Karpas-422 (cell line): Measurements from ENCODE around the gene ETV3. TPM values are rescaled to one million over a fixed set of nuclear protein-coding genes. Genes with fewer than 3 reads are reported as not detected.

Source experiments
- DNase-seq: peaks from one replicate; pipeline ENCODE4 v3.0.0-alpha.2; 2015
- H2AFZ ChIP-seq: fragments of 200-600 bp; sonication (generic); 2 replicates; pipeline ENCODE4 v1.6.1; 2014; ENCODE audit warnings: antibody characterized with exemption, low read length, mixed read lengths
- H3K27ac ChIP-seq: fragments of 200-600 bp; sonication (generic); 2 replicates; pipeline ENCODE4 v1.5.1; 2014; ENCODE audit warnings: mild to moderate bottlenecking, low read length, moderate library complexity
- H3K27me3 ChIP-seq: fragments of 200-600 bp; sonication (generic); 2 replicates; pipeline ENCODE4 v1.6.1; 2014; ENCODE audit warnings: low read length, mixed read lengths
- H3K36me3 ChIP-seq: fragments of 200-600 bp; sonication (generic); 2 replicates; pipeline ENCODE4 v1.6.1; 2014; ENCODE audit warnings: low read length, mixed read lengths; ENCODE audit not compliant: insufficient read depth
- H3K4me1 ChIP-seq: fragments of 200-600 bp; sonication (generic); 2 replicates; pipeline ENCODE4 v1.6.1; 2014; ENCODE audit warnings: mild to moderate bottlenecking, low read length, mixed read lengths
- H3K4me2 ChIP-seq: fragments of 200-600 bp; sonication (generic); 2 replicates; pipeline ENCODE4 v1.6.1; 2014; ENCODE audit warnings: low read length, low read depth, mild to moderate bottlenecking; ENCODE audit not compliant: poor library complexity, severe bottlenecking
- H3K4me3 ChIP-seq: fragments of 200-600 bp; sonication (generic); 2 replicates; pipeline ENCODE4 v1.5.1; 2014; ENCODE audit warnings: mild to moderate bottlenecking, antibody characterized with exemption, low read length, mixed read lengths
- H3K79me2 ChIP-seq: fragments of 200-600 bp; sonication (generic); 2 replicates; pipeline ENCODE4 v1.6.1; 2014; ENCODE audit warnings: mild to moderate bottlenecking, low read length, mixed read lengths
- H3K9ac ChIP-seq: fragments of 200-600 bp; sonication (generic); 2 replicates; pipeline ENCODE4 v1.6.0; 2014; ENCODE audit warnings: low read length
- H3K9me2 ChIP-seq: fragments of 200-600 bp; sonication (generic), shearing (Covaris generic); replicated peaks from 2 replicates; pipeline ENCODE4 v1.6.0; 2014; ENCODE audit warnings: mild to moderate bottlenecking, low read length, moderate library complexity; ENCODE audit not compliant: insufficient read depth
- H3K9me3 ChIP-seq: fragments of 300-700, 200-600 bp; sonication (generic); 2 replicates; pipeline ENCODE4 v1.6.1; 2014; ENCODE audit warnings: low read length, mixed read lengths
- H4K20me1 ChIP-seq: fragments of 200-600 bp; sonication (generic); 2 replicates; pipeline ENCODE4 v1.6.1; 2014; ENCODE audit warnings: mild to moderate bottlenecking, antibody characterized with exemption, low read length, low read depth; ENCODE audit not compliant: insufficient read depth
- total RNA-seq: library from RNA; depleted of rRNA; stranded (reverse); fragments of >200 nt; shearing (Covaris generic); gene quantifications from 2 replicates; pipeline ENCODE4 v1.2.3, GENCODE V29; 2014; ENCODE audit warnings: low replicate concordance

Gene ETV3
- total RNA-seq, 1 experiment from 2014 or later, result 12.3 TPM

- no peaks in the 10 kb centered on the region for H3K9me2 ChIP-seq
- no peaks in the 10 kb centered on the region for H3K27me3 ChIP-seq
- H3K27ac ChIP-seq, result no peak overlapping the region
- H3K4me3 ChIP-seq, result no peak overlapping the region
- H3K4me1 ChIP-seq, result peaks cover 4% of the 10 kb centered on the region; the same call in 1 of the 2 replicates
- H3K9me3 ChIP-seq, result no peaks in the 10 kb centered on the region
- DNase-seq, result no peak
- no peaks in the 10 kb centered on the region for H3K36me3 ChIP-seq
- no peak overlapping the region for H3K9ac ChIP-seq
- H4K20me1 ChIP-seq, result no peaks in the 10 kb centered on the region
- H2AFZ ChIP-seq, result no peak overlapping the region
- no peaks in the 10 kb centered on the region for H3K79me2 ChIP-seq
- H3K4me2 ChIP-seq, result no peak overlapping the region
Observed at GRCh38 chr1:157111396-157112165, 26.6 kb downstream of the ETV3 start.

DNA sequence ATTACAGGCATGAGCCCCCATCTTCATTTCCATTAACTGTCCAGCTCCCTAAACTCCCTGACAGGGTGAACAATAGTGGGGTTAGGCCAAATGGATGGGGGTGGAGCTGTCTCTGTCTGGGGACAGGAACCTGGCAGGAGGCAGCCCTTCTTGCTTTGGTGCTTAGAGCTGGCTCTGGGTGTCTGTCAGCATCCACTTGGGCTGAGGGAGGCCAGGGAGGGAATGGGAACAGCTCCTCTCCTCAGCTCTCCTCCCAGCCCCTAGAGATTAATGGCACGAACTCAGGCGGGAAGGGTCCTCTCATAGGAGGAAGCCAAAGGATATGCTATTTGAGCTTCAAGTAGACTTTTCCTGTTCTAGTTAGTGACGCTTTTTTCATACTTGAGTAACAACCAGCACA is 27.5 kb downstream of the ETV3 start:
- Histone ChIP-seq H3K9me2 (no peaks in the 10 kb centered on the region), H4K20me1 (no peaks in the 10 kb centered on the region), H3K4me3 (no peak overlapping the region), H3K36me3 (no peaks in the 10 kb centered on the region), H3K4me1 (peaks cover 4% of the 10 kb centered on the region; the same call in 1 of the 2 replicates), H3K9ac (no peak overlapping the region), H3K27ac (no peak overlapping the region), H3K4me2 (no peak overlapping the region), H3K27me3 (no peaks in the 10 kb centered on the region), H3K9me3 (no peaks in the 10 kb centered on the region), H2AFZ (no peak overlapping the region), H3K79me2 (no peaks in the 10 kb centered on the region)
- no peak for DNase-seq

GRCh38 chr1:157110003-157110402 is 28.2 kb downstream of the ETV3 start:
- H3K4me1 ChIP-seq, result peaks cover 4% of the 10 kb centered on the region; the same call in 1 of the 2 replicates
- no peaks in the 10 kb centered on the region for H4K20me1 ChIP-seq
- H3K9me2 ChIP-seq, result no peaks in the 10 kb centered on the region
- H3K79me2 ChIP-seq, result no peaks in the 10 kb centered on the region
- no peak overlapping the region for H3K9ac ChIP-seq
- no peak overlapping the region for H2AFZ ChIP-seq
- no peaks in the 10 kb centered on the region for H3K9me3 ChIP-seq
- no peak overlapping the region for H3K27ac ChIP-seq
- no peak overlapping the region for H3K4me3 ChIP-seq
- H3K27me3 ChIP-seq, result no peaks in the 10 kb centered on the region
- no peak for DNase-seq
- H3K4me2 ChIP-seq, result no peak overlapping the region
- H3K36me3 ChIP-seq, result no peaks in the 10 kb centered on the region

GRCh38 chr1:157108448-157108847 is 29.7 kb downstream of the ETV3 start:
- peaks cover 4% of the 10 kb centered on the region; the same call in 1 of the 2 replicates for H3K4me1 ChIP-seq
- H3K36me3 ChIP-seq, result no peaks in the 10 kb centered on the region
- H3K9me2 ChIP-seq, result no peaks in the 10 kb centered on the region
- H4K20me1 ChIP-seq, result no peaks in the 10 kb centered on the region
- no peaks in the 10 kb centered on the region for H3K79me2 ChIP-seq
- no peak for DNase-seq
- H3K9me3 ChIP-seq, result no peaks in the 10 kb centered on the region
- H3K27ac ChIP-seq, result no peak overlapping the region
- no peak overlapping the region for H3K4me2 ChIP-seq
- no peaks in the 10 kb centered on the region for H3K27me3 ChIP-seq
- H3K9ac ChIP-seq, result no peak overlapping the region
- H3K4me3 ChIP-seq, result no peak overlapping the region
- H2AFZ ChIP-seq, result no peak overlapping the region

DNA sequence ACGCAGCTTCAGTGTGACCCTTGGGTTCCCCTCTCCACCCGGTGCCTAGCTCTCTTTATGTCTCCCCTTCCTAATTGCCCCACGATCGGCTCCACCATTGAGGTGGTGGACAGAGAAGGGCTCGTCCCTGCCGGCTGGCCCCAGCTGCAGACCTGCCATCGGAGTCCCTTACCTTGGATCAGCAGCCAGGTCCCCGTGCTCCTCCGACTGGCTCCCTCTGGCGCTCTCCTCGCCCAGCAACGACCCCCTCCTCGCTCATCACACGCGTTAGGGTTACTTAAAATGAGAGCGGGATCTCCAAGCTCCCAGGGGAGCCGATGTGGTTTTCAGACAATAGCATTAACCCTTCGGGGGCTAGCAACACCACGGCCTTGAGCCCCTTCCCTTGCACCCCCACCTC is 30.5 kb downstream of the ETV3 start:
- Histone ChIP-seq H3K27me3 (no peaks in the 10 kb centered on the region), H3K4me3 (no peak overlapping the region), H4K20me1 (no peaks in the 10 kb centered on the region), H2AFZ (no peak overlapping the region), H3K9me2 (no peaks in the 10 kb centered on the region), H3K79me2 (no peaks in the 10 kb centered on the region), H3K4me2 (no peak overlapping the region), H3K9ac (no peak overlapping the region), H3K27ac (no peak overlapping the region), H3K36me3 (no peaks in the 10 kb centered on the region), H3K9me3 (no peaks in the 10 kb centered on the region), H3K4me1 (peaks cover 4% of the 10 kb centered on the region; the same call in 1 of the 2 replicates)
- no peak for DNase-seq

DNA sequence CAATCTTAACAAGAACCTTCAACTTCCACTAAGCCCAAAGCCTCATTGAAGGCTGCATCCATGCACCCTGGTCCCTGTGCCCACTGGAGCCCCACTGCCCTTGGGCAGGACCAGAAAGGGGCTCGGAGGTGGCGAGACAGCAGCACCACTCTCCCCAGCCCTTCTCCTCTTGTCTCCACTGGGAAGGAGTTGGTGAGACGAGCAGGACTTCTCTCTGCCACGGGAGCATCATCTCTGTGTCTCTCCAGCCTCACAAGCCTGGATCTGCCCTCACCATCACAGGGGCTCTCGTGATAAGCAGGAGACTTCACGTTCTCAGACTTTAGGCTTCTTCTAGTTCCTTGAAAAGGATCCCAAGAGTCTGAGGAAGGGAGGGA is 31.4 kb downstream of the ETV3 start:
- Histone ChIP-seq H3K36me3 (no peaks in the 10 kb centered on the region), H3K4me1 (peaks cover 4% of the 10 kb centered on the region; the same call in 1 of the 2 replicates), H3K27ac (no peak overlapping the region), H3K9ac (no peak overlapping the region), H3K27me3 (no peaks in the 10 kb centered on the region), H3K79me2 (no peaks in the 10 kb centered on the region), H4K20me1 (no peaks in the 10 kb centered on the region), H3K9me2 (no peaks in the 10 kb centered on the region), H3K4me2 (no peak overlapping the region), H3K4me3 (no peak overlapping the region), H3K9me3 (no peaks in the 10 kb centered on the region), H2AFZ (no peak overlapping the region)
- no peak for DNase-seq

DNA sequence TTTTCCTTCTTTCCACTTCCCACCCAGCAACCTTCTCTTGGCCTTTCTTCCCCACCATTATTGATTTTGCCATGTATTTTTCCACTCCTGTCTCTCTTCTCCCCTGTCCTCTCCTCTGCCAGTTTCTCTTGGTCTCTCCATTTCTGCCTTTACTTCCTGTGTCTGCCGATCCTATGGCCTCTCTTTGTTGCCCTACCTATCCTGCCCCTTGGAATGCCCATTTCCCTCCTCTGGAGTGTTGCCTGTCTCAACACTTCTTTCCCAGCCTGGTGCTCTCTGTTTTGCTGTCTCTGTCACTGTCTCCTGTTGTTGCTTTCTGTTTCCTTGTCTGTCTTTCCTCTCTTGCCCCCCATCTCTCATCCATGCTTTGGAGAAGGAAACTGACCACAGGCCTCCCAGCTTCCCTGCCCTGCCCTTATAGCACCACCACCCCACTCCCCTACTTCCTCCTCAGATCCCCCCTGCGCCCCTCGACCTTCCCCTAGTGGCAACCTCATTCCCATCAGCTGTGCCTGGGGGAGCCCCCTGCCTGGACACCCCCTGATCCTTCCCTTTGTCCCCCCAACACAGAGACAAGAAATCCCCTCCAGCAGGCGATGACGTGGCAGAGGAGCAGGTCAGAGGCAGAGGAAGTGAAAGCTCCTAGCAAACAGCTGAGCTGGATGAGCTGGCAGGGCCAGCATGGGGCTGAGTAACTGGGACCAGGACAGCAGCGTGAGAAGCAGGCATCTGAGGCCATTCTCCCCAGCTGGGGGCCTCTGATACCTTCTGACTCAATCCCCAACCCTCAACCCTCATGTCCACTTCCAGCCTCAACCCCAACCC is 32.0 kb downstream of the ETV3 start:
- H3K79me2 ChIP-seq, result no peaks in the 10 kb centered on the region
- no peak overlapping the region for H3K4me2 ChIP-seq
- H3K4me1 ChIP-seq, result peaks cover 4% of the 10 kb centered on the region; the same call in 1 of the 2 replicates
- H3K9me3 ChIP-seq, result no peaks in the 10 kb centered on the region
- H3K27me3 ChIP-seq, result no peaks in the 10 kb centered on the region
- H3K36me3 ChIP-seq, result no peaks in the 10 kb centered on the region
- no peak overlapping the region for H3K27ac ChIP-seq
- no peak overlapping the region for H3K4me3 ChIP-seq
- H4K20me1 ChIP-seq, result no peaks in the 10 kb centered on the region
- no peak overlapping the region for H3K9ac ChIP-seq
- DNase-seq, result no peak
- H3K9me2 ChIP-seq, result no peaks in the 10 kb centered on the region
- no peak overlapping the region for H2AFZ ChIP-seq

- Histone ChIP-seq H3K27ac (no peak overlapping the region), H4K20me1 (no peaks in the 10 kb centered on the region), H3K79me2 (no peaks in the 10 kb centered on the region), H3K9me3 (no peaks in the 10 kb centered on the region), H2AFZ (no peak overlapping the region), H3K27me3 (no peaks in the 10 kb centered on the region), H3K4me1 (peaks cover 4% of the 10 kb centered on the region; the same call in 1 of the 2 replicates), H3K9ac (no peak overlapping the region), H3K4me3 (no peak overlapping the region), H3K36me3 (no peaks in the 10 kb centered on the region), H3K9me2 (no peaks in the 10 kb centered on the region), H3K4me2 (no peak overlapping the region)
- DNase-seq, result no peak
Observed at GRCh38 chr1:157105298-157105987, 32.8 kb downstream of the ETV3 start.
